ES-I3 (cell line): Measurements from ENCODE around the gene MOB2.
"Not testable (repeated sequence)": the region's sequence is repeated elsewhere in the genome, so short reads cannot be mapped to it uniquely, and the experiment has no call there.

Experiments used
- H3K36me3 ChIP-seq: 2 replicates; pipeline ENCODE4 v1.6.1; 2013; ENCODE audit warnings: mild to moderate bottlenecking, low read length, control low read depth, moderate library complexity; ENCODE audit not compliant: insufficient read depth
- H3K4me1 ChIP-seq: 2 replicates; pipeline ENCODE4 v1.6.1; 2013; ENCODE audit warnings: mild to moderate bottlenecking, control low read depth, low read length; ENCODE audit not compliant: insufficient read depth
- H3K9ac ChIP-seq: 2 replicates; pipeline ENCODE4 v1.6.1; 2013; ENCODE audit warnings: low read depth, mild to moderate bottlenecking, low read length, moderate library complexity
- H3K9me3 ChIP-seq: 2 replicates; pipeline ENCODE4 v1.6.1; 2013; ENCODE audit warnings: mild to moderate bottlenecking, low read length, moderate library complexity; ENCODE audit not compliant: control insufficient read depth, insufficient read depth

MOB2 gene

DNA sequence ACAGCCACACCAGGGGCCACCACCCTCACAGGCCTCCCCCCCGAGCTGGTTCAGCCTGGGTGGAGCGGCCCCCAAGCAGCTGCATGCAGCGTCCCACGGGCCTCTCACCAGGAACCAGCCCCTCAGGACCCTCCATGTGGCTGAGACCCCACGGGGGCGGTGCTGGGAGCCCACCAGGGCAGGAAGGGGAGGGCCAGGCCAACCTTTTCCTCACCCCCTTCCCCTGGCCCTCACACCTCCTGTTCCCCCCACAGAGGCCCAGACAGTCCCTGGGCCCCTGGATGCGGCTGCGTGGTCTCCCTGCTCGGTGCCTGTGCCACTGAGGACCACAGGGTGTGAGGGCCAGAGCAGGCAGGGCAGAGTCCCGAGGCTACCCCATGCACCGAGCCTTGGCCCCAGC lies 46.5 kb downstream of the MOB2 start:
- H3K36me3 ChIP-seq = no peaks in the 10 kb centered on the region
- H3K9me3 ChIP-seq = no peaks in the 10 kb centered on the region
- no peak overlapping the region for H3K9ac ChIP-seq
- no peaks in the 10 kb centered on the region; the same call in 1 of the 2 replicates for H3K4me1 ChIP-seq

DNA sequence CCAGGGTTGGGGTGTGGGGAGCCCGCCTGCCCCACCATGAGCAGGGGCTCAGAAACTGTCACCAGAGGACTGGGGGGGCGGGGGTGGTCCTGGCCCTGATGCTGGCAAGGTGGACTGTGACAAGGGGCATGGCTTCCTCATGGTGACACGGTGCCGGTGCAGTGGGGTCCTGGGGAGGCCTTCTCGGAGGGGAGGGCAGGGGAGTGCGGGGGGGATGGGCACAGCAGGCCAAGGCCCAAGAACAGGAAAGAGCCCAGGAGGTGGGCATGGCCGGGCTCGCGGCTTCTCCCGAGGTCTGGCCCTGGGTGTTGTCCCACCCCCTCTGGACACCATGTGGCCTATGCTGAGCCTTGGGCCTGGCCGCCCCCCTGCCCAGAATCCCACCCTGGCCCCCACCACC lies 47.2 kb downstream of the MOB2 start:
- no peaks in the 10 kb centered on the region; the same call in 1 of the 2 replicates for H3K4me1 ChIP-seq
- H3K9ac ChIP-seq = no peak overlapping the region
- no peaks in the 10 kb centered on the region for H3K36me3 ChIP-seq
- no peaks in the 10 kb centered on the region for H3K9me3 ChIP-seq

DNA sequence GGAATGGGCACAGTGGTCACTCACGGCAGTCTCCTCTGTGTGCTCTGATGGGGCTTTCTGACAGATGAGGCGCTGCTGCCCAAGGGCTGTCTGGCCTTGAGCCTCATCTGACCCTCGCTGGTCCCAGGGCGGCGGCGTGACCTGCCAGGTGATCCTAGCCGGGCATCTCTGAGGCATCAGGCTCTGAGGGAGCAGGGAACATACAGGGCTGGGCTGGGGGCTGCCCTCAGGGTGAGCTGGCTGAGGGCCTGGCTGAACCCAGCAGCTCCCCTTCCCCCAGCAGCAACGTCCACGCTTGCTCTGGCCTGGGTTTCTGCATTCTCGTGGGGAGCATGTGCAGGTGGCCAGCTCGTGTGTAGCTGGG lies 47.6 kb downstream of the MOB2 start:
- Histone ChIP-seq H3K4me1 (no peaks in the 10 kb centered on the region; the same call in 1 of the 2 replicates), H3K36me3 (no peaks in the 10 kb centered on the region), H3K9ac (no peak overlapping the region), H3K9me3 (no peaks in the 10 kb centered on the region)

DNA sequence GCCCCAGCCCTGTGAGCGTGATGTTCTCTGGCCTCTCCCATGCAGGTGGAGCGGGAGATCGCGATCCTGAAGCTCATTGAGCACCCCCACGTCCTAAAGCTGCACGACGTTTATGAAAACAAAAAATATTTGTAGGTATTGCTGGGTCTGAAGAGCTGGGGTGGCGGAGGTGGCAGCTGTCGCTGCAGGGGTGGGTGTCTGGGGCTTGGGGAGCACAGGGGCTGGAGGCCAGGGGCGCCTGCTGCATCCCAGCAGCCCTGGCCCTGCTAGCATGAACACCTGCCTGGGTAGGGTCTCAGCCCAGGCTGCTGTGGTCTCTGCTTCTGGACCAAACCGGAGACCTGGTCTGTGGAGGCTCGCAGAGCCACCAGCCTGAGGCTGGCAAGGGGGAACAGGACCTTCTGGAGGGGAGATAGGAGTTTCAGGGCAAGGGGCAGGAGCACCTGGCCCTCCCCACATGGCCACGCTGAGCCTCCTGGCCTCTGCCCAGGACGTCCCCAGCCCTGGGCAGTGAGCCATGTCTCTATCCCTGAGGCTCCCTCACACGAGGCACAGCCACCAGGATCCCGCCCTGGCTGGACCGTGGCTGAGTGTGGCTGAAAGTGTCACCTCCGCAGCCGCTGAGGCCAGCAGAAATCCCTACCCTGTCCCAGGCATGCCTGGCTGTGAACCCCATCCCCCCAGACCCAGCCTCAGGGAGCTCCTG lies 48.2 kb downstream of the MOB2 start:
- no peaks in the 10 kb centered on the region for H3K36me3 ChIP-seq
- H3K9me3 ChIP-seq = no peaks in the 10 kb centered on the region
- no peak overlapping the region for H3K9ac ChIP-seq
- H3K4me1 ChIP-seq = no peaks in the 10 kb centered on the region; the same call in 1 of the 2 replicates

DNA sequence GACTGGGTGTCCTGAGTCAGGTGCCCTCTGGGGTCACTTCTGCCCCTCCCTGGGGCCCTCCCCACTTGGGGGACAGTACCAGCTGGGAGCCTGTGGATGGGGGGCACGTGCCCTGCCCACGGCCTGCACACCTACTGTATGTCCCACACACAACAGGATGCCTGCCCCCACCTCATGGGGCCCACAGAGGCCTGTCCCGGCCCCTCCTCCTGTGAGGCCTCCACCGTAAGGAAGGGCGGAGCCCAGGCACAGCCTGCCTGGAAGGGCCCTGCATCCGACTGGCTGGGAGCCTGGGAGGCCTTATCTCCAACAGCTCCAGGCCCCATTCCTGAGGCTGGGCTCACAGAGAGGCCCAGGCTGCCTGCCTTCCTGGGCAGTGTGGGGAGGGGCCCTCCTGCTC lies 49.1 kb downstream of the MOB2 start:
- H3K36me3 ChIP-seq = no peaks in the 10 kb centered on the region
- H3K9me3 ChIP-seq = no peaks in the 10 kb centered on the region
- no peaks in the 10 kb centered on the region; the same call in 1 of the 2 replicates for H3K4me1 ChIP-seq
- H3K9ac ChIP-seq = no peak overlapping the region

DNA sequence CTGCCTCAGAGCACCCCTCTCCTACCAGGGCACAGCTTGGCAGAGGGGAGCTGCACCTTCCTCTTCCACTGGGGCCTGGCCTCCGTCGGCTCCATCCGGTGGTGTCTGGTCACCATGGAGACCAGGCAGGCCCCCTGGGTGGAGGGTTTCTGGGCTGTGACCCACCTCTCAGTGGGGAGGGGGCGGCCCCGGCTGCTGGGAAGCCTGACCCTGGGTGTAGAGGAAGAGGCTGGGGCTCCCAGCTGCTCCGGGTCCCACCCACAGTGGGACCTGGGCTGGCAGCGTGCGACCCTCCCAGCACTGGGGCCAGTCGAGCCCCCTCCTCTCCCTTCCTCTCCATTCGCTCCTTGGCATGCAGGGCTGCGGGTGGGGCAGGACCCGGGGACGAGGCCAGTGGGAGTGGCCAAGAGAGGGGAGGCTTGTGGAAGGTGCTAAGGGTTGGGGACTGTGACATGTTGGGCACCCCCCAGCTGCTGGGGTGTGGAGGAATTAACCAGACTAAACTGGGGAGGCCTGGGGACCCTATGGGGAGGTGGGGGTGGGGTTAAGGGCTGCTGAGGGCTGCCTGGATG lies 50.0 kb downstream of the MOB2 start:
- Histone ChIP-seq H3K36me3 (no peaks in the 10 kb centered on the region), H3K9me3 (no peaks in the 10 kb centered on the region), H3K9ac (no peak overlapping the region), H3K4me1 (no peaks in the 10 kb centered on the region; the same call in 1 of the 2 replicates)

DNA sequence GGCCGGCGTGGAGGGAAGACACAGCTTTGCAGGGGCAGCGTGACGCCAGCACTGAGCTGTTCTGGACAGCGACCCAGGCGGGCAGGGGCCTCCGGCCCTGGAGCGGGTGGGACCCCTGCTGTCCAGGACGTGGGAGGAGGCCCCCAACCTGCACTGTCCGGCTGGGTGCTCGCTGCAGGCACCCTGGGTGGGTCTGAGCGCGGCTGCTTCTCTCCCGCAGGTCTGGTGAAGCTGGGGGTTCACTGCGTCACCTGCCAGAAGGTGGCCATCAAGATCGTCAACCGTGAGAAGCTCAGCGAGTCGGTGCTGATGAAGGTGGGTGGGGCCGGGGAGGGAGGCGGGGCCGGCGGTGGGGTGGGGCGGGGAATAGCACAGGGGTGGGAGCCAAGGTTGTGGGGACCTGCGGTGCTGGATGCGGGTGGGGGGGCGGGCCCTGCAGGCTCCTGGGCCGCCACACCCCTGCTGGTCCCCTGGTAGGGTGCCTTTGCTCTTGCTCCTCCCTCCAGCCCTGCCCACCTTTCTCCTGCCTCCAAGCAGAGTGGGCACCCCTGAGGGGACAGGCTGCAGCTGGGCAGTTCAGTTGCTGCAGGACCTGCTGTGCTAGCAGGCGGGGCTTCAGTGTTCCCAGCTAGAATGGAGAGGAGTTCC lies 50.6 kb downstream of the MOB2 start:
- H3K4me1 ChIP-seq = no peaks in the 10 kb centered on the region; the same call in 1 of the 2 replicates
- no peak overlapping the region for H3K9ac ChIP-seq
- H3K36me3 ChIP-seq = no peaks in the 10 kb centered on the region
- H3K9me3 ChIP-seq = no peaks in the 10 kb centered on the region

DNA sequence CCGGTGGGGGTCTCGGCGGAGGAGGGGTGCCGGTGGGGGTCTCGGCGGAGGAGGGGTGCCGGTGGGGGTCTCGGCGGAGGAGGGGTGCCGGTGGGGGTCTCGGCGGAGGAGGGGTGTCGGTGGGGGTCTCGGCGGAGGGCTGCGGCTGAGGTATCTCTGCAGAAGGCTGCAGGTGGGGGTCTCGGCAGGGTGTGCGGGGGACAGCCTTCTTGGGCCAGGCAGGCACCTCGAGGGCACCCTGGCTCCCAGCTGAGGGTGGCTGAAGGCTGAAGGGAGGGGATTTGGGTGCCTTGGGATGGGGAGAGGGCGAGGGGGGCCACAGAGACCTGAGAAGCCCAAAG lies 51.1 kb downstream of the MOB2 start:
- not testable (repeated sequence) for H3K4me1 ChIP-seq, H3K9ac ChIP-seq, H3K9me3 ChIP-seq, H3K36me3 ChIP-seq

DNA sequence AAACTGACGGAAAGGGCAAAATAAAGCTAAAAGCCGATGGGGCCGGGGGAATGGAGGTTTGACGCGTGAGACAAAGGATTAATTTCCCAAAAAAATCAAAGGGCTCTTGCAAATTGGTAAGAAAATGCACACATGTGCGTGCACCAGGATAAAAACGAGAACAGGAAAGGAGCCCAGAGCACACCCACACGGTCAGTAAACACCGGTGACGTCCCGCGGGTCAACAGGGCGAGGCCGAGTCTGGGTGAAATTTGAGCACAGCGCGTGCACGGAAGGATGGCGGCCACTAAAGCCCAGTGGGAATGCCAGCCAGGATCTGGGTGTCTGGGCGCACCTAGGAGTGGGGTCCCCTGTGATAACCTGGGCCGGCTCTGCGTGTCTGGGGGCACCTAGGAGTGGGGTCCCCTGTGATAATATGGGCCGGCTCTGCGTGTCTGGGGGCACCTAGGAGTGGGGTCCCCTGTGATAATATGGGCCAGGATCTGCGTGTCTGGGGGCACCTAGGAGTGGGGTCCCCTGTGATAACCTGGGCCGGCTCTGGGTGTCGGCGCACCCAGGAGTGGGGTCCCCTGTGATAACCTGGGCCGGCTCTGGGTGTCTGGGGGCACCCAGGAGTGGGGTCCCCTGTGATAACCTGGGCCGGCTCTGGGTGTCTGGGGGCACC lies 52.5 kb downstream of the MOB2 start:
- Histone ChIP-seq H3K9ac (no peak overlapping the region), H3K9me3 (no peaks in the 10 kb centered on the region), H3K4me1 (no peaks in the 10 kb centered on the region; the same call in 1 of the 2 replicates), H3K36me3 (no peaks in the 10 kb centered on the region)

DNA sequence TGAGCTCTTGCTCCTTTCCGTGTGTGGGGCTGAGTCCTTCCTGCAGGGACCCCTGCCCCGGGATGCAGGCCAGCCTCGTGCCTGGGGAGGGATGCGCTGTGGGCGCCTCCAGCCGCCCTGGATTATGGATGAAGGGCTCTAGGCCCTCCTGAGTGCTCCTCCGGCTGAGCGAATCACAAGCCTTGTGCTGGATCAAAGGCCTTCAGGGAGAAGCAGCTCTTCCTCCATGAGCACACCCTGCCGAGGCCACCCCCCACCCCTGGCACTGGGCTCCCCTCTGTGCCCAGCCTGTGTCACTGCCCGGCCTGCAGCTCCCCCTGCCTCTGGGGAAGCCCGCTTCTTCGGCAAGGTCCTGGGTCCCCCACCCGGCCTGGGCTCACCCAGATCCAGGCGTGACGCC lies 53.0 kb downstream of the MOB2 start:
- H3K36me3 ChIP-seq = no peaks in the 10 kb centered on the region
- H3K9ac ChIP-seq = no peak overlapping the region
- H3K9me3 ChIP-seq = no peaks in the 10 kb centered on the region
- H3K4me1 ChIP-seq = no peaks in the 10 kb centered on the region; the same call in 1 of the 2 replicates

DNA sequence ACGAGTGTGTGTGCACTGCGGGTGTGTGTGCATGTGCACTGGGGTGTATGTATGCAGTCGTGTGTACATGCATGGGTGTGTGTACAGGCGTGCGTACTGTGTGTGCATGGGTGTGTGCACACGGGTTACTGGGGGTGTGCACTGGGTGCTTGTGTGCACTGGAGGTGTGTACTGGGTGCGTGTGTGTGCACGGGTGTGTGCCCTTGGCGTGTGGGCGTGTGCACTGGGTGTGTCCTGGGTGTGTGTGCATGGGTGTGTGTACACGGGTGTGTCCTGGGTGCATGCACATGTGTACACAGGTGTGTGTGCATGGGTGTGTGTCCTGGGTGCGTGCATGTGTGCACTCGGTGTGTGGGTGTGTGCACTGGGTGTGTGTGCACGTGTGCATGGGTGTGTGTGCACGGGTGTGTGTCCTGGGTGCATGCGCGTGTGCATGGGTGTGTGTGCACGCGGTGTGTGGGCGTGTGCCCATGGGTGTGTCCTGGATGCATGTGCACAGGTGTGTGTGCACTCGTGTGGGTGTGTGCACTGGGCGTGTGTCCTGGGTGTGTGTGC lies 57.7 kb downstream of the MOB2 start:
- Histone ChIP-seq H3K36me3 (no peaks in the 10 kb centered on the region), H3K4me1 (no peaks in the 10 kb centered on the region), H3K9ac (no peak overlapping the region), H3K9me3 (no peaks in the 10 kb centered on the region)

DNA sequence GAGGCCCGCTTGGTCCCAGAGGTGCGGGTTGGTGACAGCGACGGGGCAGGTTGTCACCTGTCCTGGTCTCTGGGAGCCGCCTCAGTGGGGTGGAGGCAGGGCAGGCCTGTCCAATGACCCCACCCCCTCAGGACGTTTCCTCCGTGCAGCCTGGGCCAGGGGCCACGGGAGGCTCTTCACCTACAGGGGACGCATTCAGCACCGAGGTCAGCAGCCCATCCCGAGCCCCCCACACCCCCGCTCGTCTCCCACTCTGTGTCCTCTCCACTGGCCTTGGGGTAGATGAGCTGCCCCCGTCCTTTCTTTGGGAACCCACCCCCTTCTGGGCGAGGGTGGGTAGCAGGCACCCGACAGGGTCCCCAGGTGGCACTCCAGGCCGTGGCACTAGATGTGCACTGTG lies 61.1 kb downstream of the MOB2 start:
- Histone ChIP-seq H3K9me3 (no peaks in the 10 kb centered on the region), H3K9ac (no peak overlapping the region), H3K36me3 (no peaks in the 10 kb centered on the region)

DNA sequence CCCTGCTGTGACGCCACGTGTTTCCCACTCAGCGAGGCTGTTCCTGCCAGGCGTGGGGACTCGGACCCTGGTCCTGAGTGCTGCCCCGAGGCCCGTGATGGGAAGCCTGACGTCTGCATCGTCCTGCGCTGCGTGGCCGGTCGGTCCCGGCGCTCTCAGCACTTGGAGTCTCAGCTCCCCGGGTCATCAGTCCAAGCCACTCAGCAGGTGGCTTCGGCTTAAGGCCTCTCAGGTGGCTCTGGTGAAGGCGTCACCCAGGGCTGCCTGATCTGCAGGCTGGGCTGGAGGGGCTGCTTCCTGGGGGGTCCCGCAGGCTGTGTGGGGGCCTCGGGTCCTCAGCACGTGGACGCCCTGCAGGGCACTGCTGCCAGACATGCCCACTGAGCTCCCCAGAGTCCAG lies 61.6 kb downstream of the MOB2 start:
- Histone ChIP-seq H3K9ac (no peak overlapping the region), H3K4me1 (no peaks in the 10 kb centered on the region), H3K9me3 (no peaks in the 10 kb centered on the region), H3K36me3 (no peaks in the 10 kb centered on the region)

More for the DNA sequence above, 61.1 kb downstream of the MOB2 start:
- no peaks in the 10 kb centered on the region for H3K4me1 ChIP-seq

DNA sequence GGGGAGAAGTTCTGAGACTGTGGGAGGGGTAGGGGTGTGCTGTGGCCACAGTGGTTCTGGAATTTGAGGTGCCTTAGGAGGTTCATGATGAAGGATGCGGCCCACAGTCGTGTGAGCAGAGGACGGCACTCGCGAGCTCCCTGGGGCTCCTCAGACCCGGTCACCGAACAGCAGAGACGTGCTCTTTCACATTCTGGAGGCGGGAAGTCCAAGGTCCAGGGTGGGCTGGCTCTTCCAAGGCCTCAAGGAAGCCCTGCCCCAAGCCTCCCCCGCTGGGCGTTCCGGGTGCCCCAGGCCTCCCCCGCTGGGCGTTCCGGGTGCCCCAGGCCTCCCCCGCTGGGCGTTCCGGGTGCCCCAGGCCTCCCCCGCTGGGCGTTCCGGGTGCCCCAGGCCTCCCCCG lies 63.2 kb downstream of the MOB2 start:
- not testable (repeated sequence) for H3K4me1 ChIP-seq, H3K9ac ChIP-seq, H3K9me3 ChIP-seq, H3K36me3 ChIP-seq
